ENCODE measurements around the gene TMOD1.
"Not testable (repeated sequence)": the region's sequence is repeated elsewhere in the genome, so short reads cannot be mapped to it uniquely, and the experiment has no call there.

The TMOD1 gene

GRCh38 chr9:97594381-97594921 lies 93.0 kb downstream of the TMOD1 start:
- Mint-ChIP-seq H3K27ac (no peak overlapping the region), H3K4me1 (ENCODE audit: low read depth) (peaks cover 6% of the 10 kb centered on the region), H3K36me3 (ENCODE audit: low read depth) (no peaks in the 10 kb centered on the region), H3K27me3 (no peaks in the 10 kb centered on the region), H3K4me3 (no peak overlapping the region), H3K9me3 (no peaks in the 10 kb centered on the region)

- H3K36me3 Mint-ChIP-seq (ENCODE audit: low read depth), result peaks cover 17% of the 10 kb centered on the region
- no peaks in the 10 kb centered on the region for H3K9me3 Mint-ChIP-seq
- H3K27me3 Mint-ChIP-seq, result no peaks in the 10 kb centered on the region
- no peak overlapping the region for H3K4me3 Mint-ChIP-seq
- no peak overlapping the region for H3K27ac Mint-ChIP-seq
- H3K4me1 Mint-ChIP-seq (ENCODE audit: low read depth), result peaks cover 6% of the 10 kb centered on the region
Observed at GRCh38 chr9:97596906-97597305, 95.4 kb downstream of the TMOD1 start.

- H3K4me3 Mint-ChIP-seq, result no peak overlapping the region
- peaks cover 30% of the 10 kb centered on the region for H3K36me3 Mint-ChIP-seq (ENCODE audit: low read depth)
- no peaks in the 10 kb centered on the region for H3K27me3 Mint-ChIP-seq
- peaks cover 6% of the 10 kb centered on the region for H3K4me1 Mint-ChIP-seq (ENCODE audit: low read depth)
- no peaks in the 10 kb centered on the region for H3K9me3 Mint-ChIP-seq
- no peak overlapping the region for H3K27ac Mint-ChIP-seq
Observed at GRCh38 chr9:97598461-97599288, 97.2 kb downstream of the TMOD1 start.

GRCh38 chr9:97599314-97599846 lies 97.9 kb downstream of the TMOD1 start:
- Mint-ChIP-seq H3K36me3 (ENCODE audit: low read depth) (peaks cover 33% of the 10 kb centered on the region), H3K27ac (no peak overlapping the region), H3K9me3 (no peaks in the 10 kb centered on the region), H3K27me3 (no peaks in the 10 kb centered on the region), H3K4me1 (ENCODE audit: low read depth) (peaks cover 6% of the 10 kb centered on the region), H3K4me3 (no peak overlapping the region)

GRCh38 chr9:97600531-97601227 lies 99.2 kb downstream of the TMOD1 start:
- no peak overlapping the region for H3K27ac Mint-ChIP-seq
- H3K27me3 Mint-ChIP-seq, result no peaks in the 10 kb centered on the region

GRCh38 chr9:97601228-97601898 lies 99.9 kb downstream of the TMOD1 start:
- Mint-ChIP-seq H3K36me3 (ENCODE audit: low read depth) (peaks cover 40% of the 10 kb centered on the region), H3K27ac (no peak overlapping the region), H3K27me3 (no peaks in the 10 kb centered on the region), H3K4me3 (no peak overlapping the region), H3K9me3 (no peaks in the 10 kb centered on the region), H3K4me1 (ENCODE audit: low read depth) (peaks cover 6% of the 10 kb centered on the region)

More at GRCh38 chr9:97600531-97601227, 99.2 kb downstream of the TMOD1 start:
- Mint-ChIP-seq H3K9me3 (no peaks in the 10 kb centered on the region), H3K4me1 (ENCODE audit: low read depth) (peaks cover 6% of the 10 kb centered on the region), H3K36me3 (ENCODE audit: low read depth) (peaks cover 37% of the 10 kb centered on the region), H3K4me3 (no peak overlapping the region)

GRCh38 chr9:97602430-97602829 lies 101.0 kb downstream of the TMOD1 start:
- Mint-ChIP-seq H3K4me3 (no peak overlapping the region), H3K9me3 (no peaks in the 10 kb centered on the region), H3K27ac (no peak overlapping the region), H3K4me1 (ENCODE audit: low read depth) (peaks cover 6% of the 10 kb centered on the region), H3K36me3 (ENCODE audit: low read depth) (peaks cover 44% of the 10 kb centered on the region), H3K27me3 (no peaks in the 10 kb centered on the region)

GRCh38 chr9:97604901-97605645 lies 103.6 kb downstream of the TMOD1 start:
- Mint-ChIP-seq H3K4me3 (no peak overlapping the region), H3K36me3 (ENCODE audit: low read depth) (peaks cover 49% of the 10 kb centered on the region), H3K4me1 (ENCODE audit: low read depth) (no peaks in the 10 kb centered on the region), H3K27me3 (no peaks in the 10 kb centered on the region), H3K27ac (no peak overlapping the region), H3K9me3 (no peaks in the 10 kb centered on the region)

GRCh38 chr9:97615439-97616072 lies 114.1 kb downstream of the TMOD1 start:
- Mint-ChIP-seq H3K27me3 (no peaks in the 10 kb centered on the region), H3K9me3 (no peaks in the 10 kb centered on the region), H3K4me1 (ENCODE audit: low read depth) (peaks cover 16% of the 10 kb centered on the region), H3K4me3 (no peak overlapping the region), H3K27ac (no peak overlapping the region), H3K36me3 (ENCODE audit: low read depth) (peaks cover 42% of the 10 kb centered on the region)

- Mint-ChIP-seq H3K4me1 (ENCODE audit: low read depth) (peaks cover 16% of the 10 kb centered on the region), H3K27ac (peak overlapping the region; percentile 63), H3K9me3 (no peaks in the 10 kb centered on the region), H3K36me3 (ENCODE audit: low read depth) (peaks cover 49% of the 10 kb centered on the region), H3K27me3 (no peaks in the 10 kb centered on the region), H3K4me3 (no peak overlapping the region)
Observed at GRCh38 chr9:97617939-97618416, 116.5 kb downstream of the TMOD1 start.

GRCh38 chr9:97620063-97620462 lies 118.6 kb downstream of the TMOD1 start:
- not testable (repeated sequence) for H3K27ac Mint-ChIP-seq, H3K9me3 Mint-ChIP-seq, H3K4me3 Mint-ChIP-seq, H3K27me3 Mint-ChIP-seq
- Mint-ChIP-seq H3K4me1 (ENCODE audit: low read depth) (peaks cover 16% of the 10 kb centered on the region), H3K36me3 (ENCODE audit: low read depth) (peaks cover 60% of the 10 kb centered on the region)

- not testable (repeated sequence) for H3K27me3 Mint-ChIP-seq, H3K27ac Mint-ChIP-seq, H3K4me3 Mint-ChIP-seq, H3K9me3 Mint-ChIP-seq
- peaks cover 53% of the 10 kb centered on the region for H3K36me3 Mint-ChIP-seq (ENCODE audit: low read depth)
- H3K4me1 Mint-ChIP-seq (ENCODE audit: low read depth), result peaks cover 15% of the 10 kb centered on the region
Observed at GRCh38 chr9:97622483-97622882, 121.0 kb downstream of the TMOD1 start.

- peaks cover 8% of the 10 kb centered on the region for H3K4me1 Mint-ChIP-seq (ENCODE audit: low read depth)
- H3K27me3 Mint-ChIP-seq, result no peaks in the 10 kb centered on the region
- peaks cover 50% of the 10 kb centered on the region for H3K36me3 Mint-ChIP-seq (ENCODE audit: low read depth)
- H3K9me3 Mint-ChIP-seq, result no peaks in the 10 kb centered on the region
- H3K27ac Mint-ChIP-seq, result no peak overlapping the region
- no peak overlapping the region for H3K4me3 Mint-ChIP-seq
Observed at GRCh38 chr9:97623946-97624345, 122.5 kb downstream of the TMOD1 start.

GRCh38 chr9:97625620-97626019 lies 124.2 kb downstream of the TMOD1 start:
- Mint-ChIP-seq H3K27me3 (no peaks in the 10 kb centered on the region), H3K4me3 (no peak overlapping the region), H3K36me3 (ENCODE audit: low read depth) (peaks cover 44% of the 10 kb centered on the region), H3K9me3 (no peaks in the 10 kb centered on the region), H3K4me1 (ENCODE audit: low read depth) (peaks cover 11% of the 10 kb centered on the region), H3K27ac (no peak overlapping the region)

All from stimulated activated naive CD8-positive, alpha-beta T cell treated with anti-CD3 and anti-CD28 coated beads, Interleukin-15, Interleukin-2, amounts not matched to agents 100 ng/mL and 50 ng/mL, for 24 hours (primary cell).